BLaER1 treated with 17β-estradiol and CSF1 and Interleukin-3, amounts not matched to agents 10 nM and 100 nM (cell line): Measurements from ENCODE around the gene ANKRD37.

Experiments
- H3K27ac ChIP-seq, 11 experiments: shearing (Covaris generic); formaldehyde crosslinking; 2 replicates each; pipeline ENCODE4 v1.8.1; 2022
- H3K27me3 ChIP-seq, 11 experiments: shearing (Covaris generic); formaldehyde crosslinking; 2 replicates each; pipeline ENCODE4 v1.8.1; 2022
- H3K36me3 ChIP-seq, 11 experiments: shearing (Covaris generic); formaldehyde crosslinking; 2 replicates each; pipeline ENCODE4 v1.8.1; 2022
- H3K4me1 ChIP-seq, 10 experiments: shearing (Covaris generic); formaldehyde crosslinking; 2 replicates each; pipeline ENCODE4 v1.8.1; 2022
- H3K4me2 ChIP-seq, 11 experiments: shearing (Covaris generic); formaldehyde crosslinking; 2 replicates each; pipeline ENCODE4 v1.8.1; 2022
- H3K4me3 ChIP-seq, 10 experiments: shearing (Covaris generic); formaldehyde crosslinking; 2 replicates each; pipeline ENCODE4 v1.8.1; 2022
- H3K9ac ChIP-seq, 11 experiments: shearing (Covaris generic); formaldehyde crosslinking; 2 replicates each; pipeline ENCODE4 v1.8.1; 2022
- H3K9me3 ChIP-seq, 11 experiments: shearing (Covaris generic); formaldehyde crosslinking; replicated peaks in 1 of 11; 2 replicates each; pipeline ENCODE4 v1.8.1; 2022
- H4K20me1 ChIP-seq, 11 experiments: shearing (Covaris generic); formaldehyde crosslinking; 2 replicates each; pipeline ENCODE4 v1.8.1; 2022
- Cebpa-rat ChIP-seq, 11 experiments: shearing (Covaris generic); IDR thresholded peaks; 2 replicates each; pipeline ENCODE4 v1.8.1; 2022

The ANKRD37 gene, protein sequence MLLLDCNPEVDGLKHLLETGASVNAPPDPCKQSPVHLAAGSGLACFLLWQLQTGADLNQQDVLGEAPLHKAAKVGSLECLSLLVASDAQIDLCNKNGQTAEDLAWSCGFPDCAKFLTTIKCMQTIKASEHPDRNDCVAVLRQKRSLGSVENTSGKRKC

GRCh38 chr4:185396724-185397385 lies at the start of gene ANKRD37:
Gene ANKRD37 (plus strand): TSS chr4:185396841. CDS start chr4:185396924, 83 bp downstream.
- H3K27me3 ChIP-seq, result no peaks in the 10 kb centered on the region
- peaks cover 45 to 74% (median 64%) of the 10 kb centered on the region in 10 experiments for H3K4me1 ChIP-seq
- no peaks in the 10 kb centered on the region for H3K9me3 ChIP-seq
- peak within 1 kb of the TSS; percentile 86 to 99 (median 93) for H3K4me2 ChIP-seq
- peaks cover 2 to 31% (median 22%) of the 10 kb centered on the region in 11 experiments; a peak in 17 of 22 replicates for H3K36me3 ChIP-seq
- peak within 1 kb of the TSS; percentile 70 to 89 (median 80) for H3K4me3 ChIP-seq
- peak within 1 kb of the TSS; percentile 89 to 94 (median 92) for H3K27ac ChIP-seq
- no peak for TF ChIP-seq Cebpa-rat (IDR thresholded peaks at IDR 0.05)
- H4K20me1 ChIP-seq, result no peaks in the 10 kb centered on the region; a peak in 1 of 22 replicates
- peak within 1 kb of the TSS; percentile 85 to 95 (median 90) for H3K9ac ChIP-seq

DNA sequence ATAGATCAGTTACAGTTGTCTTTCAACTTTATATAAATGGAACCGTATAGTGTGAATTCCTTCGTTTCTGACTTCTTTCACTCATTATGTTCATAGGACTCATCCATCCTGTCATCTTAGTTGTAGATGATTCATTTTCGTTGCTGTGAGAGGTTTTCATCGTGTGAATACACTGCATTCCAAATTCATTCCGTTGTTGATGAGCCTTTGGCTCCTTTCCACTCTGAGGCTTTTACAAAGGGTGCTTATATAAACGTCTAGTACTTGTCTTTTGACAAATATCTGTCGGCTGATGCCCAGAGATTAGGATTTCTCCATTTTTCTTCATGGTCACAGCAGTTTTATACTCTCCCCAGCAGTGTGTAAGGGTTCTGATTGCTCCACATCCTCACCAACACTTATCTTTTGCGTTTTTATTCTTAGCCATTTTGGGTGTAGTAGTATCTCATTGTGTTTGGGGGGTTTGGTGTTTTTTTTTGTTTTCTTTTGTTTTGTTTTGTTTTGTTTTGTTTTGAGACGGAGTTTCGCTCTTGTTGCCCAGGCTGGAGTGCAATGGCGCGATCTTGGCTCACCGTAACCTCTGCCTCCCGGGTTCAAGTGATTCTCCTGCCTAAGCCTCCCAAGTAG lies 49.6 kb upstream of the ANKRD37 start:
- peaks cover 0 to 7% (median 0%) of the 10 kb centered on the region in 11 experiments; a peak in 2 of 22 replicates for H4K20me1 ChIP-seq
- H3K4me3 ChIP-seq, result no peak overlapping the region
- TF ChIP-seq Cebpa-rat (IDR thresholded peaks at IDR 0.05), result no peak
- 0 out of 22 replicates have a peak, but pooled peaks cover 0 to 6% (median 0%) of the 10 kb centered on the region in 11 experiments for H3K9me3 ChIP-seq
- no peaks in the 10 kb centered on the region for H3K27me3 ChIP-seq
- H3K36me3 ChIP-seq, result peaks cover 73 to 99% (median 93%) of the 10 kb centered on the region in 11 experiments
- H3K4me1 ChIP-seq, result peaks cover 12 to 21% (median 19%) of the 10 kb centered on the region in 10 experiments
- H3K4me2 ChIP-seq, result no peak overlapping the region
- H3K27ac ChIP-seq, result no peak overlapping the region
- H3K9ac ChIP-seq, result no peak overlapping the region

- Histone ChIP-seq H3K36me3 (peaks cover 85 to 100% (median 96%) of the 10 kb centered on the region in 11 experiments), H3K9me3 (0 out of 22 replicates have a peak, but pooled peaks cover 0 to 6% (median 0%) of the 10 kb centered on the region in 11 experiments), H3K4me3 (no peak overlapping the region), H3K4me1 (no peaks in the 10 kb centered on the region), H3K4me2 (no peak overlapping the region), H3K27ac (no peak overlapping the region), H3K27me3 (no peaks in the 10 kb centered on the region), H3K9ac (no peak overlapping the region), H4K20me1 (peaks cover 0 to 3% (median 0%) of the 10 kb centered on the region in 11 experiments; a peak in 1 of 22 replicates)
- no peak for TF ChIP-seq Cebpa-rat (IDR thresholded peaks at IDR 0.05)
These were observed 45.0 kb upstream of the ANKRD37 start for GRCh38 chr4:185351691-185352090.

- Histone ChIP-seq H3K9me3 (0 out of 22 replicates have a peak, but pooled peaks cover 0 to 6% (median 0%) of the 10 kb centered on the region in 11 experiments), H3K27me3 (no peaks in the 10 kb centered on the region), H3K4me3 (no peak overlapping the region), H3K4me1 (no peaks in the 10 kb centered on the region), H3K4me2 (no peak overlapping the region), H3K9ac (no peak overlapping the region), H3K27ac (no peak overlapping the region), H4K20me1 (peaks cover 0 to 3% (median 0%) of the 10 kb centered on the region in 11 experiments; a peak in 1 of 22 replicates), H3K36me3 (peaks cover 84 to 100% (median 96%) of the 10 kb centered on the region in 11 experiments)
- no peak for TF ChIP-seq Cebpa-rat (IDR thresholded peaks at IDR 0.05)
These were observed 44.4 kb upstream of the ANKRD37 start for GRCh38 chr4:185352202-185352601.

DNA sequence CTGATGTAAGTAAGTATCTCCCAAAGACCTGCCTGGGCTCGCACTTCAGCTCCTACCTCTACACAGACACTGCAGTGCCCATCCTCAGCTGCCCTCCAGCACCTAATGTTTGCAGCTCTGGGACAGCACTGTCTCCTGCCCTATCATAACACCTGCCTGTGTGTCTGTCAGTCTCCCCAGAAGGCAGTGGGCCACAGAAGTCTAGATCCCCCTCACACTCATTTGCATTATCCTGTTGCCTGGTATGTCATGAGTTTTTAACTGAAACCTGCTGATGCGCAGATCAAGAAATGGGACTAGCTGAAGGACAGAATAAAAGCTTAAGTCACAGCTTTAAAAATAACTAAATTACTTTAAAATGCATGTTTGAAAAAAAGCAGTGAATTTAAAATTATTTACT lies 43.9 kb upstream of the ANKRD37 start:
- H3K9me3 ChIP-seq, result 0 out of 22 replicates have a peak, but pooled peaks cover 0 to 6% (median 0%) of the 10 kb centered on the region in 11 experiments
- no peak overlapping the region for H3K4me2 ChIP-seq
- H4K20me1 ChIP-seq, result peaks cover 0 to 3% (median 0%) of the 10 kb centered on the region in 11 experiments; a peak in 1 of 22 replicates
- no peak overlapping the region for H3K4me3 ChIP-seq
- no peak overlapping the region for H3K9ac ChIP-seq
- TF ChIP-seq Cebpa-rat (IDR thresholded peaks at IDR 0.05), result no peak
- H3K27ac ChIP-seq, result no peak overlapping the region
- H3K36me3 ChIP-seq, result peaks cover 84 to 100% (median 96%) of the 10 kb centered on the region in 11 experiments
- no peaks in the 10 kb centered on the region for H3K4me1 ChIP-seq
- no peaks in the 10 kb centered on the region for H3K27me3 ChIP-seq

DNA sequence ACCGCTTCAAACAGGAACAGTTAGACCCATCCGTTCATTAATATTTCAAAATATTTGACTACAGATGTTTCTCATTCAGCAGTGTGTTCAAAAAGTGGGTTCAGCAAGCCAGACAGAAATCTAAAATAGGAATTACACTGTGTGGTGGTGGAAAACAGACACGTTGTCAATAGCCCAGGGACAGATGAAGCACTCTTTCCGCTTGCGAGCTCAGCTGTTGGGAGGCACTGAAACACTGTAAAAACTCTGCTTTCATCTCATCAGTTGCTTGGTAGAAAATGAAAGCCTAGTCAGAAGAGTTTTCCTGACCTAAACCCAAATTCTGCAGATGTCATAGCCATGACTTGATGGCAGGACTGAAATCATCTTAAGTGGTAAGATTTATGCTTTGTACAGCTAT lies 39.4 kb upstream of the ANKRD37 start:
- Histone ChIP-seq H4K20me1 (no peaks in the 10 kb centered on the region; a peak in 1 of 22 replicates), H3K4me1 (no peaks in the 10 kb centered on the region), H3K4me2 (no peak overlapping the region), H3K9ac (no peak overlapping the region), H3K9me3 (no peaks in the 10 kb centered on the region), H3K4me3 (no peak overlapping the region), H3K27me3 (no peaks in the 10 kb centered on the region), H3K27ac (no peak overlapping the region), H3K36me3 (peaks cover 68 to 100% (median 90%) of the 10 kb centered on the region in 11 experiments)
- no peak for TF ChIP-seq Cebpa-rat (IDR thresholded peaks at IDR 0.05)

DNA sequence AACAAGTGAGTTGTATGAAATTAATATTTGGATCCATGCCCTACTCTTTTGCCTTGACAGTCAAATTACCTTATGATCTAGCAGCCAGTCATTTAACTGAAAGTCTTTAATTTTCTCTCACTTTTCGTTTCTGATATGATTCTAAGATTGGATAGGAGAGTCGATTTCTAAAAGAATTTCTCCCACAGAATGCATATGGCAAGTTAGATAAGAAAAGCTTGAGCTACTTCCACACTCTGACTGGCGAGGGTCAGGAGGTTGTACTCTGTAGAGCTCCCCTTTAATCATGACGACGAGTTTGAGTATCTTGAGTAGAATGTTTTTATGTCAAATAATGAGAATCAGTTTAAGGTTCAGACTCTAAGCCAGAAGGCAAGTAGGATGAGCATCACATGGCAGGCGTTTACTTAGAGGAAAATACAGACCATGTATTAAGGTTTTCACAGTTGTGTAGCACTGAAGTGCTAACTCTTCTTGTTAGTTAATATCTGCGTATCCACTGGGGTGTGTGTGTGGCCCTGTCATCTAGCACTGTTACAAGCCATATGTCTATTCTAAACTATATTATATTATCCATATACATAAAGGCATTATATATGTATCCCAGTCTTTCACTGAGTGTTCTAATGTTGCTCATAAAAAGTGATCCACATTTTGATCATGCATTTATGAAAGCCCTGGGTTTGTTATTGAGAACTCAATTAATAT lies 38.8 kb upstream of the ANKRD37 start:
- H3K4me2 ChIP-seq, result no peak overlapping the region
- H3K9me3 ChIP-seq, result no peaks in the 10 kb centered on the region
- TF ChIP-seq Cebpa-rat (IDR thresholded peaks at IDR 0.05), result no peak
- H3K4me3 ChIP-seq, result no peak overlapping the region
- H4K20me1 ChIP-seq, result no peaks in the 10 kb centered on the region; a peak in 1 of 22 replicates
- no peak overlapping the region for H3K27ac ChIP-seq
- H3K4me1 ChIP-seq, result no peaks in the 10 kb centered on the region
- H3K9ac ChIP-seq, result no peak overlapping the region
- H3K36me3 ChIP-seq, result peaks cover 68 to 100% (median 89%) of the 10 kb centered on the region in 11 experiments
- H3K27me3 ChIP-seq, result no peaks in the 10 kb centered on the region

DNA sequence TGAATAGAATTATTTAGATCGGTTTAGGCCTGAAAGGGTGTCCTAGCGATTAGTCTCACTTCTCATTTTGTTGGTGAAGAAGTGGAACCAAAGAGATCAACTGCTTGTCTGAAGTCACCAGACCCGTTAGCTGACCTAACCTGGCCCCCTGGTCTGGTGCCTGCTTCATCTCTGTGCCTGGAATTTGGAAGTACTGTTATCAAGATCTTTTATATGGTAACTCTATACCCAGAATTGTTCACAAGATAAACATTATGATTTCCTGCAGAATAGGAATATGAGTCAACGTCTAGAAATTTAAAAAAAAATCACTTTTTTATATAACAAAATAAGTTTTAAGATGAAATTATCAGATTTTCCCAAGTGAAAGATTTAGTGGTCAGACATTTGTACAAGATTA lies 38.1 kb upstream of the ANKRD37 start:
- no peak for TF ChIP-seq Cebpa-rat (IDR thresholded peaks at IDR 0.05)
- H4K20me1 ChIP-seq, result no peaks in the 10 kb centered on the region; a peak in 1 of 22 replicates
- no peaks in the 10 kb centered on the region for H3K4me1 ChIP-seq
- no peak overlapping the region for H3K27ac ChIP-seq
- H3K4me3 ChIP-seq, result no peak overlapping the region
- H3K9ac ChIP-seq, result no peak overlapping the region
- H3K9me3 ChIP-seq, result no peaks in the 10 kb centered on the region
- H3K4me2 ChIP-seq, result no peak overlapping the region
- no peaks in the 10 kb centered on the region for H3K27me3 ChIP-seq
- H3K36me3 ChIP-seq, result peaks cover 68 to 100% (median 89%) of the 10 kb centered on the region in 11 experiments
